NCI-H2196 treated with DMSO at 0.1 percent for 48 hours (cell line): Measurements from ENCODE around the gene TAOK1.

Experiments
- DNase-seq: peaks from one replicate; lab custom pipeline; 2025; ENCODE audit not compliant: unreplicated experiment; lab: John Stamatoyannopoulos, UW

TAOK1 gene

GRCh38 chr17:29378500-29378899 lies 11.7 kb upstream of the TAOK1 start:
- no peak for DNase-seq

- DNase-seq: no peak
Measured at GRCh38 chr17:29379084-29379991, 10.8 kb upstream of the TAOK1 start.

- no peak for DNase-seq
Measured at GRCh38 chr17:29383686-29384085, 6.5 kb upstream of the TAOK1 start.

- no peak for DNase-seq
Measured at GRCh38 chr17:29384901-29385300, 5.3 kb upstream of the TAOK1 start.

- DNase-seq: no peak
Measured at GRCh38 chr17:29386760-29387159, 3.4 kb upstream of the TAOK1 start.

GRCh38 chr17:29388937-29389336 lies 1.2 kb upstream of the TAOK1 start:
- DNase-seq: no peak

- no peak for DNase-seq
Measured at GRCh38 chr17:29390851-29391631, 878 bp downstream of the TAOK1 start.

- no peak for DNase-seq
Measured at GRCh38 chr17:29393436-29393835, 3.3 kb downstream of the TAOK1 start.

GRCh38 chr17:29394761-29395160 lies 4.6 kb downstream of the TAOK1 start:
- DNase-seq: no peak

- no peak for DNase-seq
Measured at GRCh38 chr17:29396066-29396465, 5.9 kb downstream of the TAOK1 start.

GRCh38 chr17:29399634-29400033 lies 9.5 kb downstream of the TAOK1 start:
- no peak for DNase-seq

- DNase-seq: no peak
Measured at GRCh38 chr17:29400818-29401217, 10.7 kb downstream of the TAOK1 start.

GRCh38 chr17:29401258-29401657 lies 11.1 kb downstream of the TAOK1 start:
- DNase-seq: no peak

GRCh38 chr17:29407856-29408255 lies 17.7 kb downstream of the TAOK1 start:
- DNase-seq: no peak

GRCh38 chr17:29409963-29410362 lies 19.8 kb downstream of the TAOK1 start:
- no peak for DNase-seq

- no peak for DNase-seq
Measured at GRCh38 chr17:29412780-29413565, 22.8 kb downstream of the TAOK1 start.

GRCh38 chr17:29420128-29420527 lies 30.0 kb downstream of the TAOK1 start:
- DNase-seq: no peak

- DNase-seq: no peak
Measured at GRCh38 chr17:29430275-29430674, 40.1 kb downstream of the TAOK1 start.

GRCh38 chr17:29433541-29433940 lies 43.4 kb downstream of the TAOK1 start:
- DNase-seq: no peak

- no peak for DNase-seq
Measured at GRCh38 chr17:29434550-29434949, 44.4 kb downstream of the TAOK1 start.

- DNase-seq: no peak
Measured at GRCh38 chr17:29442451-29442850, 52.3 kb downstream of the TAOK1 start.
